HG03378 (cell line): ENCODE results near the gene AGRN.
A peak's percentile ranks its signal among the peaks of the same experiment; 100 is the strongest.
"Not testable (repeated sequence)": the region's sequence is repeated elsewhere in the genome, so short reads cannot be mapped to it uniquely, and the experiment has no call there.

ENCODE experiments used
- ATAC-seq: cut with Tn5 transposase; IDR thresholded peaks from one replicate; pipeline ENCODE4 v1.9.1; 2021; ENCODE audit warnings: mild to moderate bottlenecking, moderate library complexity; ENCODE audit not compliant: unreplicated experiment

Gene AGRN

DNA sequence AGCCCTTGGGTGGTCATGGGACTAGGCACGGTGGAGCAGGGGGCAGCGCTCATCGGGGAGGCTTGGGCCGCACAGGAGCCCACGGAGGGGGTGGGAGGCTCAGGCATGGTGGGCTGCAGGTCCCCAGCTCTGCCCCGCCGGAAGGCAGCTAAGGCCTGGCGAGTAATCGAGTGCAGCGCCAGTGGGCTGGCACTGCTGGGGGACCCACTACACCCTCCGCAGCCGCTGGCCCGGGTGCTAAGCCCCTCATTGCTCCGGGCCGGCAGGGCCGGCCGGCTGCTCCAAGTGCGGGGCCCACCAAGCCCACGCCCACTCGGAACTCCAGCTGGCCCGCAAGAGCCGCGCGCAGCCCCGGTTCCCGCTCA lies 1.6 kb upstream of the AGRN start:
- ATAC-seq = not testable (repeated sequence)

DNA sequence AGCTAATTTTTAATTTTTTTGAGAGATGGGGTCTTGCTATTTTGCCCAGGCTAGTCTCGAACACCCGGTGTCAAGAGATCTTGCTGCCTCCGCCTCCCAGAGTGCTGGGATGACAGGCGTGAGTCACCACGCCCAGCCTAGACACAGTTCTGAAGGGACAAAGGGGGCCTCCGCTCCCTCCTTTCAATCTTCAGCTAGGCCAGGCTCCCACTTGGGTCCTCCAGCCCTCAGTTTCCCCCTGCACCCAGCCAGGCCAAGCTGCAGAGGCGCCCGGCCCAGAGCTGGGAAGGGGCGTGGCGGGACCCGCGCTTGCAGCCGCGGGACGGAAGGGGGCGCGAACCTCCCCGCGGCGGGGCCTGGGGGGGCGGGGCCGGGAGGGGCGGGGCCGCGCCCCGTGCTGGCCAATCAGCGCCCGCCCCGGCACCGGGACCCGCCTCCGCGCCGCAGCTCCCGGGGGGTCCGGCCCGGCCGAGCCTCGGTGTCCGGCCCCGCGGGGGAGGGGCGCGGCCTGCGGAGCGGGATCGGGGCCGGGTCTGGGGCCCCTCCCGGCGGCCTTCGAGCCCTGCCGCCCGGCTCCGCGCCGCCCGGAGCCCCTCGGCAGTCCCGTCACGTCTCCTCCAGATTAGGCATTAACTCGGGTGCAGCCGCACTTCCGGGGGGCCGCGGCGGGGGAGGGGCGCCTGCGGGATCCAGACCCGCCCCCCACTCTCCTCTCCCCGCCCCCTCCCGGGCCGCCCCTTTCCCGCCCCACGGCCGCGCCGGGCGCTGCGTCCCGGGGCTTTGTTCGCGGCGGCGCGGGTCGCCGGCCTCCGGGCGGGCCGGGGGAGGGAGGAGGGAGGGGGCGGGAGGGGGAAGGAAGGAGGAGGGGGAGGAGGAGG lies 559 bp upstream of the AGRN start:
- peak; percentile 39 for ATAC-seq

DNA sequence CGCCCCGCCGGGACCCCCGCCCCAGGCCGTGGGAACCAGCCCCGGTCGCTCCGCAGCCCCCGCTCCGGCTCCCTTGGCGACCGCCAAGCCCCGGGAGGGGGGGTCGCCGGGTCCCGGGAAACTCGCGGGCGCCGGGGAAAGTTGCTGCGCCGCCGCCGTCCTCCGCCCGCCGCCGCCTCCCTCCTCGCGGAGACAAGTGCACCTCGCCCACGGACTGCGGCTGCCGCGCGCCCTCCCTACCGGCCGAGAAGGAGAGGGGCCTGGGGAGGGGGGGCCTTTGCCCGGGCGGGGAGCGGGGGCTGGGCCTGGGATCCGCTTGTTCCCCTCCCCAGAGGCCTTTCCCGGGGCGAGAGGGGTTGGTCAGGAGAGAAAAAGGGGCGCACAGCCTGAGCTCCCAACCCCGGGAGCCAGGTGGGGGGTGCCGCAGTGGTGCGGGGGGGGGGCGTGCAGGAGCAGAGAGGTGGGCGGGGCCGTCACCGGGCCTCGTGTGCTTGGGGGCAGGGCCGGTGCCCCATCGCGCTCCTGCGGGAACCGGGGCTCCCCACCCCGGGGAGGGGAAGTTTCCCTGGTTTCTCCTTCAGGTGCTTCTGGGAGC lies 592 bp downstream of the AGRN start:
- no peak for ATAC-seq

DNA sequence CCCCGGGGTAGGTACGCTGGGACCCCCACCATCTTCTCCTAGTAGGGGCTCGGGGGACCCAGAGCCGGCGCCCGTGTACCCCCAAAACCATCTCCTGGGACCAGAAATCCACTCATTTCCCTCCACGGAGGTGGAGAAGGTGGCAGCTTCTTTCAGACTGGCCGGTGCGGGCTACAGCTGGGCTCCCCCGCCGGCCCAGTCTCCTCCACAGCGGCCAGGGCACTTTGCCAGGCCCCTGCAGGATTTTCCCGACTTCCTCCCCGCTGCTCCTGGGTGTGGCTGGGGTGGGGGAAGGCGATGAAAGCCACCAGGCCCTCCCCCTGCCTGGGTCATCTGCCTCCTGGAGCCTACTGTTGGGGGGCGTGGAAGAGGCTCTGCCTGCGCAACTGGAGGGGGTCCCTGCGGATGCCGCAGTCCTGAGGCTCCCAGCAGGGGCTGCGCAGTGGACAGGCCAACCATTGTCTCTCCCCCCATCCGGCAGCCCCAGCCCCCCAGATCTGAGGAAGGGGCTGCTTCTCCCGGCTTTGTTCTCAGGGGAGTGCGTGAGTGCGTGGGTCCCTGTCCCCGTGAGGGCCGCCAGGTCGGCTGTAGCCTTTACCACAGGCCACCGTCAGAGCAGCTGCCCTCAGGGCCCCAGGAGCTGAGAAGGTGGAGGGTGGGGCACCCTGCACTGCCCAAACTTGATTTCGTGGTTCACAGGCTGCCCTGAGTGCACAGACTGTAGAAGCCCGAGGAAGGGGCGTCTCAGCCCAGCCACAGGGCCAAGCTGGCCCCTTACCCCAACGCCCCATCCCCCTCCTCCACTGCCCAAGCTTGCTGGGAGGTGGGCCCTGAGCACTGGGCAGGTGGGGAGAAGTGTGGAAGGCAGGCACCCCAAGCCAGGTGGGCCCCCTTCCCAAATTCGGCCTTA lies 1.3 kb downstream of the AGRN start:
- no peak for ATAC-seq

DNA sequence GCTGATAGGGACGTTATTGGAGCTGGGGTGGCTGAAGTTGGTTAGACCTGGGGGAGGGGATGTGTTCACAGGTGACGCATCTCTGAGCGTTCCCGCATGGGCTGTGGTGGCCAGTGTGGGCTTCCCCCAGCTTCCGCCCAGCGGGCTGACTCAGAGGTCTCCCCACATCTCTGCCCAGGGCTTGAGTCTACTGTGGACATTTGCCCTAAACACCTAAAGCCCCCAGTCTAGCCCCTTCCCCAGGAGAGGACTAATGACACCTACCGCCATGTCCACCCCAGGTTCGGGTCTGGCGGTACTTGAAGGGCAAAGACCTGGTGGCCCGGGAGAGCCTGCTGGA lies 2.0 kb downstream of the AGRN start:
- no peak for ATAC-seq

DNA sequence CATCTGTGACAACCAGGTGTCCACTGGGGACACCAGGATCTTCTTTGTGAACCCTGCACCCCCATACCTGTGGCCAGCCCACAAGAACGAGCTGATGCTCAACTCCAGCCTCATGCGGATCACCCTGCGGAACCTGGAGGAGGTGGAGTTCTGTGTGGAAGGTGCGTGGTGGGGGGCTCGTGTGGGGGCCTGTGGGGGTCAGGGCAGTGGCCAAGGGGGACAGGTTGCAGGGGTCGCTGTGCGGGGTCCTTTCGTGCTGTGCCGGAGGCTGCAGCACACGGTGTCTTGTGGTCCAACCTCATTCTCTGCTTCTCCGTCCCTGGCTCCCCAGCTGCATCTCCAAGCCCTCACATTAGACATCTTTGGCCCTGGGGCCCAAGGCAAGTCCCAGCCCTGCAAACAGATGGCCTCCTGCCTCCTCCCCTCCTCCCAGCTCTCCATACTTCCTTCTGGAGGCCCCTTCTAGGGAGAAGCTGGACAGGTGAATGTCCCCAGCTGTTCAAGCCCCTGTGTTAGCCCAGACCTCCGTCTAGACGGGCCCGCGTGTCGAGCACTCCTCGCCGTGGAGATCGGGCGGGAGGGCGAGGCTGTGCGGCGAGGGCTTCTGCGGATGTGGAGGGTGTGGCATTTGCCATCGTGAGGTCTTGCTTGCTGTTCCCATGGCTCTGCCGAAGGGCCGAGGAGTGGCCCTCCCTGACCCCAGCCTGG lies 2.5 kb downstream of the AGRN start:
- ATAC-seq = no peak

DNA sequence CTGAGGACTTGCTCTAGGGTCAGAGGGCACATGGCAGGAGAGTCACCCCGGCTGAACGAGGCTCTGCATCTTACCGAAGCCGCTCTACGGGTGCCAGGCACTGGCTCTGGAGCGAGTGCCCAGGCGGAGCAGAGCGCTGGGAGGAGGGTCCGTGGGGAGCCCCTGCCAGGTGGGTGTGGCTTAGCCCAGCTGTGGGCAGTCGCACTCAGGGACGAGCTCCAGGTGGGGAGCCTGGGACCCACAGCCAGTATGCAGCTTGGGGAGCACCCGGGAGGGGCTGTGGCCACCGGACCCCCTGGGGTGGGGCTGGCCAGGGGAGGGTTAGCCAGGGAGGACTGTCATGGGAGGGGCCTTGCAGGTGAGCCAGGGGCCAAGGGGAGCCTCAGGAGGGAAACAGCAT lies 3.8 kb downstream of the AGRN start:
- no peak for ATAC-seq

DNA sequence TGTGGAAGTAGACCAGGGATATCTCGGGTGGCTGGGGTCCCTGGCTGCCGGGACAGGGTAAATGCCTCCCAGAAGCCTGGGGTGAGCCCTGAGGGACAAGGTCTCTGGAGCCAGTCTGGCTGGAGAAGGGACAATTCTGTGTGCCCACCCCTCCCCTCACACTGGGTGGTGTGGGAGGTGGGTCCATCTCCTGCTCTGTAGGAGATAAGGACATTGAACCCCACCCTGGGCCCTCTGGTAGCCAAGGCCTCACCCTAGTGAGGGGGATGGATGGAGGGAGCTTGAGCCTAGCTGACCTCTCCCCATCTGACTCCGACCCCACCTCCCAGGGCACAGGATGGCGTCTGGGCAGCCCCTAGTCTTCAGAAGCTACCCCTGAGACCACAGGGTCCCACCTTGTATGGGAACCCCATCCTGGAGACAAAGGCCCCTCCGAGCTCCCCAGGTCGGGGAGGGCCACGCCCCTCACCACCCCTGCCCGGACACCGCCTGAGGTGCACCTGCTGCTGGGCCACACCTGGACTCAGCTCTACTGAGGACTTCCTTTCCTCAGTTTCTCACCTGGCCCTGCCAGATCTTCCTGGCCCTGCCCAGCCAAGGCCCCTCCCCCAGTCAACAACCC lies 4.3 kb downstream of the AGRN start:
- ATAC-seq = no peak

DNA sequence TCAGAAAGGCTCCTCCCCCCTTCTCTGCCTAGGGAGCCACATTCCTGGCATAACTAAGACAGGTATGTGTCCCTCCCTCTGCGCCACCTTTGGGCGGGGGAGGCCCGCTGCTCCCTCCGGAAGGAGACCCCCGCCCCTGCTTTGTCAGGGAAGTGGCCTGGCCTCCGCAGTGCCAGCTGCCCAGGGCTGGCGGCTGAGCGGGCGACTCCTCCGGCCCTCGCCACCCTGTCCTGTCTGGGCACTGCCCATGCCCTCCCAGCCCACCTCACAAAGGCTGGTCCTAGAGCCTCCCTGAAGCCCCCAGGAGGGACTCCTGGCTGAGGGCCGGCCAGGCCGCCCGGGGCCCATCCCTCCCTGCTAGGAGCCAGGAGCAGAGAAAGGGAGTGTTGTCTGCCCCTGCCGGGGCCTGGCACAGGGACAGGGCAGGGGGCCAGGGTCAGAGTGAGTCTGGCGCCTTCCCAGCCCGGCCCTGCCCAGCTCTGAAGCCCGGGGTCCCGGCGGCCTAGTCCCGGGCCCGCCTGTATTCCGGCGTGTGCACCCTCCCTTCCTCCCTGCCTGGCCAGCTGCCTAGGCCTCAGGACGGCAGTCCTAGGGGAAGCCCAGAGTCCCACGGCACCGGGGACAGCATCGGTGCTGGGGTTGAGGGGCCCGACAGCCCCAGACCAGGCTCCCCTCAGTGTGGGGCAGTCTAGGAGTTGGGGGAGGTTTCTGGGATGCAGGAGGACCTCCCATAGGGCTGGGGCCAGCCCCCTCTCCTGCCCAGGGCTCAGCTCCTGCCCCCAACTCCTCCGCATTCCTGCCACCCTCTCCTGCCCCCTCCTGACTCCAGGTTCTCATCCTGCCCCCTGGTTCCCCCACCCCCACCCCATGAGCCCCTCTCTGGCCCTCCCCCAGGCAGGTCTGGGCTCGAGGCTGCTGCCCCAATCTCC lies 5.1 kb downstream of the AGRN start:
- ATAC-seq = no peak

DNA sequence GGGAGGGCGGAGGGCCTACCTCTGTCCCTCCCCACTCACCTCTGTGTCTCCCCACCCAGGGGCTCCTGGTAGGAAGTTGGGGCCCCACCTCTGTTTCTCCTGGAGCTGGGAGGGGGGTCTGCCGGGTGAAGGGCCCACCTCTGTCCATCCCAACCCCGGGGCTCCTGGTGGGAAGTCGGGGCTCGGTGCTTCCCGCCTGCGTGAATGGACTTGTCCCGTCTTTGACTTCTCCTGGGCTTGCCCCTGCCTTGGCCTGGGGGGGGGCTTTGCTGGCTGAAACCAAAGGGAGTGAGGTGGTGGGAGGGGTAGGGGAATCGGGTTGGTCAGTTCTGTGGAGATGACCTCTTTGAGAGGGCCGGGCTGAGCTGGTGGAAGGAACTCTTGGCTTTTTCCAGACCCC lies 5.8 kb downstream of the AGRN start:
- ATAC-seq = no peak

DNA sequence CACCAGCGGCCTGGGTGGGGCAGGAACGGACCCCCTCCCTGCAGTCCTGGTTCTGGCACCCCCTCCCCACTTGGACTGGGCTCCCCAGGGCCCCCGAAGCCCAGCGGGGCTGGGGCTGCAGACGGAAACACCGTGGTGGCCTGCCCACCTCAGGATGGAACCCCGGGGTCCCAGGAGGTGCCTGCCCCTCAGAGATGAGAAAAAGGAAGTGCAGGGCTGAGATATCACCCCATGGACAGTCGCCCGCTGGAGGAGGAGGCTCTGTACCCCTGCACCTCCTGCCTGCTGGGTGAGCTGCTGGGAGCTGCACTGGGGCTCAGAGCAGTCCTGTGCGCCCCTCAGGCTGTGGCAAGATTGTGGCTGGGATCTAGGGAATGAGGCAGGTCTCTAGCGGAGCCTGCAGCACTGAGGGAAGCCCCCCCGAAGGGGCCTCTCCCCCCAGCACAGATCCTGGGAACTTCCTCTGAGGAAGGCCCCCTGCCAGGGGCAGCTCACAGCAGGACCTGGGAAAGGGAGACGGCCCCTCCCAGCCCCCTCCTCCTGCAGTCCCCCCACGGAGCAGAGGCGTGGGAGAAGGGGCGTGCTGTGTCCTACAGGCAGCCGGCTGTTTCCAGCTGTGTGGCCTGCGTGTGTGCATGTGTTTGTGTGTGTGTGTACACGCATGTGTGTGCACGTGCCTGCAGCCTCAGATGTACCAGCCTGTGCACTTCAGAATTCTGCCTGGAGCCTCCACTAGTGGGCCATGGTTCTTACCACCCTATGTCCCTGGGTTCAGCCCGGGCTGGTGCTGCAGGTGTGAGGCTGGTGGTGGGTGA lies 6.9 kb downstream of the AGRN start:
- no peak for ATAC-seq

DNA sequence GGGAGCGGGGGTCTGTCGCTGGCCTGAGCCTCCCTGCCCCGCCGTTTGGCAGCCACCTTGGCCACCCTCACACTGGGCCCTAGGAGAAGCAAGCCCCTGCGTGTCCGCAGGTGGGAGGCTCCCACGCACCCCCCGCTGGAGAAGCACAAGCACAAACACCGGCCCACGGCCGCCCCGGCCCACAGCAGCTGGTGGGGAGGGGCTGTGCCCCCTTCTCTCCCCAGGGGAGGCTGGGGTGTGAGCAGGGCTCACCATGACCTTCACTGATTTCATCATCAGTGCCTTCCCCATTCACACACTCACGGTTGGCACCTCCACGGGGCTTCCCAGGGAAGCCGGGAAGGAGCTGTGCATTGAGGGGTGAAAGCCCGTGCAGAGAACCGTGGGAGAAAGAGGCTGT lies 7.9 kb downstream of the AGRN start:
- no peak for ATAC-seq

DNA sequence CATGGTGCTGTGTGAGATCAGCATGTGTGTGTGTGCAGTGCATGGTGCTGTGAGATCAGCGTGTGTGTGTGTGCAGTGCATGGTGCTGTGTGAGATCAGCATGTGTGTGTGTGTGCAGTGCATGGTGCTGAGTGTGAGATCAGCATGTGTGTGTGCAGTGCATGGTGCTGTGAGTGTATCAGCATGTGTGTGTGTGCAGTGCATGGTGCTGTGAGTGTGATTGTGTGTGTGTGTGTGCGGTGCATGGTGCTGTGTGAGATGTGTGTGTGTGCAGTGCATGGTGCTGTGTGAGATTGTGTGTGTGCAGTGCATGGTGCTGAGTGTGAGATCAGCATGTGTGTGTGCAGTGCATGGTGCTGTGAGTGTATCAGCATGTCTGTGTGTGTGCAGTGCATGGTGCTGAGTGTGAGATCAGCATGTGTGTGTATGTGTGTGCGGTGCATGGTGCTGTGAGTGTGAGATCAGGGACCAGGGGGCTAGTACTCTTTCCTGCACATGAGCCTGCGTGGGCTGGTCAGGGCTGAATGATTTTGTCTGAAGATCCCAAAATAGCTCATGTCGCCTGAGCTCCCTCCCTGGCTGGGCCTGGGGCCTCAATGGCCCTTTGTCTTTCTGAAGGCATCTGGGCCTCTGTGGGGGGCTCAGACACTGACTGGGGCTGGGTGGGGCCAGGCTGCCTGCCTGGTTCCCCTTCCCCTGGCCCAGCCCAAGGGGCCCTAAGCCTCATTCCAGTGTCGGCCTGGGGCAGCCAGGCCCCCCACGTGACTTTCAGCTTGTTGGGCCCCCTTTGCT lies 11.1 kb downstream of the AGRN start:
- ATAC-seq = not testable (repeated sequence)

DNA sequence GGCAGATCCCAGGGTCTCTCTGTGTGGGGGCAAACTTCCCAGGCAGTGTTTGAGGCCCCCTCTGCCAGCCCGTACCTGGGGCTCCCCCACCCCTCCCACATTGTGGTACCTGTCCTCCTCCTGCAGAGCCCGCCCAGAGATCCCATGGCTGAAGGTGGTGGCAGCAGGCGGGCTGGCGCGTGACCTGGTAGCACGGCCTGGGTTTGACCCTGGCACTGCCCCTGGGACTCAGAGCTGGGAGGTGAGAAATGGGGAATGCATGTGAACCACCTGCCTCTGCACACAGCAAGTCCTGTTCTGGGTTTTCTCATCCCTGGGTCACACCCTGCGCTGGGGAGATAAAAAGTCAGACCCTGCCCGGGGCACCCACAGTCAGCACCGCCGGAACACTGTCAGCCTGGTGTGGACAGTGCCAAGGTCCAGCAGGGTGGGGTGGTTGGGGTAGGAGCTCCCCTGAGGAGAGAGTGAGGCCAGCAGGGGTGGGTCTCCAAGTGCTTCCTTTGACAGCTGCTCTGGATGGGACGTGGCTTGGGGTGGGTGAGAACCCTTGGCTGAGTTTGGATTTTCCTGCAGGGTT lies 11.8 kb downstream of the AGRN start:
- no peak for ATAC-seq

DNA sequence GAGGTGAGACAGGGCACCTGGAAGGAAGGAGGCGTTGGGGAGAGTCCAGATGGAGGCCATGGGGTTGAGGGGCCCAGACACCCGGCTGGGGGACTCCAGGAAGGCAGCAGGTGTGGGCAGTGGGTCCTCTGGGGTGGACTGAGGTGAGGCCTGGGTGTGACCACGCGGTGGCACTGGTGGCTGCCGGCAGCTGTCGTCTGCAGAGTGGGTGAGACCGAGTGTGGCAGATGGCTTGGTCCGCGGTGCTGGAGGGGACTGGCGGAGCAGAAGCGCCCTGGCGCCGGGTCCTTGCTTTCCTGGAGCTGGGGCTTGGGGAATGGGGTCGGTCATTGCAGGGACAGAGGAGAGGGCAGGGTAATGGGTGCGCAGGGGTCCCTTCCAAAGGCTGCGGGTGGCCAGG lies 12.5 kb downstream of the AGRN start:
- ATAC-seq = no peak

DNA sequence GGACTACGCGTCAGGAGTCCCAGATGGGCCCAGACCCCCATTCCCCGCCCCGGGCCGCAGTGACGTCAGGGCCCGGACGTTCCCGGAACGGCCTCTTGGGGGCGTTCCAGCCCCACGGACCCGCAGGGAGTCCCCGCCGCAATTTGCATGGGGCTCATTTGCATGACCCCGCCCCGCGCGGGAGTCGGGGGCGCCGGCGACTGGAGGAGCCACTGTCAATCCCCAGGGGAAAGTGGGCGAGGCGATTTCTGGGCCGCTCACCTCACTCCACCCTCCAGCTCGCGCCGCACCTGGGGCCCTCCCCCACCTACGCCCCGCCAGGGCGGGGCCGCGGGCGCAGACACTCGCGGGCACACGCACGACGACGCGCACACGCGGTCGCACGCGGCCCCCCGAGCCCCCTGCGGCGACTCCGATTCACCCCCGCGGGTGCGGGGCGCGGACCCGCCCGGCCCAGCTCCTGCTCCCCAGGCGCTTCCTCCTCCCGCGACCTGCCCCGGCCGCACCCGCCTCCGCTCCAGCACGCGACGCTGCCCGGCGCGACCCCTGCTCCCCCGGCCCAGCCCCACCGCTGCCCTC lies 13.2 kb downstream of the AGRN start:
- peak; percentile 71 for ATAC-seq

DNA sequence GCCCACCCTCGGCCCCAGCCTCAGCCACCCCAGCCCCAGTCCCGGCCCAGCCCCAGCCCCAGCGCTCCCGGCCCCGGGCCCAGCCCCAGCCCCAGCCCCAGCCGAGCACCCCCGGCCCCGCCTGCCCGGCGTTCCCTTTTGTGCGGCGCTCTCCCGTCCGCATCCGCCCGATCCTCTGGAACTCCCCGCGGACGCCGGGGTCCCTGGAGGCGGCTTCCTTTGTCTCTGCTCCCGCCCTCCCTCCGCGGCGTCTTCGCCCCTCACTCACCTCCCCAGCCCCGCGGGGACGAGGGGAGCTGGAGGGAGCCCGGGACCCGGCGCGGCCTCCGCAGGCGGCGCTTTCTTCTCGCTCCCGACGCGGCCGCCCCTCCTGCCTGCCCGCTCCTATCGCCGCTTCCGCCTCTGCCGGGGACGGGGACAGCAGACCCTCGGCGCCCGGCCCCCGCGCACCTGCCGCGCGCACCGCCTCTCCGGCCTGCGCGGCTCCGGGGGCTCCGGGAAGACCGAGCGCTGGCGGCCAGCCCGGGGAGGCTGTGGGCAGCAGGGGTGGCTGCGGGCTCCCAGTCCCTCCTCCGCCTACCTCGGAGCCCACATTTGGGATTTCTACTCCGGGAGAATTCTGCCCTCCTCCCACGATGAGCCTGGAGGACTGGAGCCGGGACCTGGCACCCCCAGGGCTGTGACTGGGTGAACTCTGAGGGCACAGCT lies 14.0 kb downstream of the AGRN start:
- no peak for ATAC-seq
